DMS153 treated with DMSO at 0.1 percent for 48 hours (cell line): Measurements from ENCODE around the gene MTMR4.
A peak's percentile ranks its signal among the peaks of the same experiment; 100 is the strongest.
"Not testable (repeated sequence)": the region's sequence is repeated elsewhere in the genome, so short reads cannot be mapped to it uniquely, and the experiment has no call there.

ENCODE experiments used
- DNase-seq: peaks from one replicate; lab custom pipeline; 2025; ENCODE audit not compliant: unreplicated experiment; lab: John Stamatoyannopoulos, UW

The MTMR4 gene

DNA sequence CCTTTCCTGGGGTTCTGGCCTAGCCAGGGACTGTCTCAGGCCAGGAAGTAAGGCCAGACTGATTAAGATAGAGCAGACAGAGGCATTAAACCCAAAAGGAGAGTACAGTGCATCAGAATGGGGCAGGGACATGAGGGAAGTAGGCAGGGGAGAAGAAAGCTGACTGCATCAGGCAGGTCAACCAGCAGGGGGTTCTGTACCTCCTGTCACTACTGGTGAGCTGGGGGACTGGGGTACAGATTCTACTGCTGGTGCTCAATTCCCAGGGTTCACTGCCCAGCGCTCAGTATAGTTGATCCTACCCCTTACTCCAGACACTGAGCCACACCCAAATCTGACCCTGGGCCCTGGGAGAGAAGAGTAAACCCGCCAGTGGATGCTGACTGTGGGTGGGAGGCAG lies 12.9 kb upstream of the MTMR4 start:
- DNase-seq: no peak

DNA sequence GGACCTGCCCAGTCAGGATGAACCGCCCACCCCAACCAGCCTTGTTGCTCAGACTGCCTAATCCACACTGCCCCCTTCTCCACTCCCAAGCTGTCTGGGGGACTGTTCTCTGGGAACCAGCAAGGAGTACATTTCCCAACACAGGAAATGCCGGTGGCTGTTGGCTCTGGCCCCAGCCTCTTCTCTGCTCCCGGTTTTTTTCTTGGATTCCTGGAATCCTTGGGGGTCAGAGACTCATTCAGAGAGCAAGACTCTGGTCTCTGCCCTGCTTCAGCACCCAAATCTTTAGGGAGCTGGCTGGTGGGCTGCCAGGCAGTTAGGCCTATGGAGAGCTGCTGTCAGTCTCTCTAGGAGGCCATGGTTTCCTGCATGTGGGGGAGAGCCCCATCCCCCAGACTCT lies 10.8 kb upstream of the MTMR4 start:
- no peak for DNase-seq

DNA sequence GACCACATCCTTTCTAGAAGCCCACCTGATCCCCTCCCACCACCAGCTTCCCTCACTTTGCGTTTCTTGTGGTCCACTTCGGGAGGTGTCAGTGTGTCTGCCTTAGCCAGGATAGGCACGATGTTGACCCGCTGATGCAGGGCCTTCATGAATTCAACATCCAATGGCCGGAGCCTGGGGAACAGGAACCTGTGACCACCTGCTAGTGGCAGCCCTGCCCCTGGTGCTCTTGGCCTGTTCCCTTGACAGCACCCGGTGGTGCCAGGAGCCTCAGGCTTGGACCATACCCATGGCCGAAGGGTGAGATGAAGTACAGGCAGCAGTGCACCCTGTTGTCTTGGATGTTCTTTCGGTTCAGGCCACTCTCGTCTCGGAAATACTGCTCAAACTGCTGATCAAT lies 7.2 kb upstream of the MTMR4 start:
- no peak for DNase-seq

DNA sequence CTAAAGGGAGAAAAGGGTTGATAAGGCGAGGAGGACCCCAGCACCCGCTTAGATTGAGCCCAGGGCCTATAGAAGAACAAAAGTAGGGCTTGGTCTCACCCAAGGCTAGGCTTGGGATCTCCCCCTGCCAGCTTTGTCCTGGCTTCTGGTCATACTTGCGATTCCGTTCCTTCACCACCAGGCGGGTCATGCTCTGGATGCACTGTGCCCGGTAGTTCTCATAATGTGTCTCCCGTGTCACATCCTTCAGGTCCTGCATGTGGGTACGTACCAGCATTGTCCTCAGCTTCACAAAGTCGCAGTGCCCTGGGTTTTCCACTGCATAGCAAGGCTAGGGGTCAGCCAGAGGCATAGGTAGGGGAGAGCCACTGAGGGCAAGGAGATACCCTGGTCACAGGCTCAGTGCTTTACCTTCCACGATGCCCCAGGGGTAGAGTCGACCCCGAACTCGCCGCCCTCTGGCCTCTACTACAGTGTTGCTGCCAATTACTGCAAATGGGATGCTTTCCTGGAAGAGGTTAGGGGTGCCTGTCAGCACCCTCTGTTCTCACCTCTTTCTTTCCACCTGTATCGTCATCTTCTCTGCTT lies 6.5 kb upstream of the MTMR4 start:
- no peak for DNase-seq

DNA sequence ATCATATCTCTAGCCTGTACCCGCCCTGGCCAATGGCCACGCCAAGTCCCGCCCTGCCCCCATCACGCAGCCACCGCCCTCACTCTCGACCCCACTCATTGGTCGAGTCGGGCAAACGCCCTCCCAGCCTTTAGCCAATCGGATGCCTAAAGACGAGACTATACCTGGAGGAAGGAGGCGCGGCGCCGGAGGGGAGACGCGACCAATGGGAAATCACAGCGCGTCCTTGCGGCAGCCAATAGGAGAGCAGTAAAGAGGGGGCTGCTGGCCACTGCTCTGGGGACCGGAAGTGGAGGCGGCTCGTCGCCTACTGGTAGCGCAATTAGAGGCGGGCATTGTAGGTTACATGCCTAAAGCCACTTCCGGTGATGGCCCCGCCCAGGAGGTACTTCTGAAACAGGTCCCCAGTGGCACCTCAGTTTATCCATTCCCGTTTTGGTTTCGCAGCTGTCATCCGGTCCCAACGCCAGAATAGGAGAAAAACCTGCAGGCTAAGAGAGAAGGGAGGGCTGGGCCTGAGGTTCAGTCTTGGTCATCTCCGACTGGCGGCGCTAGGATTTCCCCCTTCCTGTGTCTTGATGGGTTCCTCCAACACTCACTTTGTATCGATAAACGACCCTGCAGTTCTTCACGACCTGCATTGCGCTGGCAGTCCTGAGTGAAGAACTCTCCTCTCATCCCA lies 3.6 kb upstream of the MTMR4 start:
- DNase-seq: peak; percentile 99

DNA sequence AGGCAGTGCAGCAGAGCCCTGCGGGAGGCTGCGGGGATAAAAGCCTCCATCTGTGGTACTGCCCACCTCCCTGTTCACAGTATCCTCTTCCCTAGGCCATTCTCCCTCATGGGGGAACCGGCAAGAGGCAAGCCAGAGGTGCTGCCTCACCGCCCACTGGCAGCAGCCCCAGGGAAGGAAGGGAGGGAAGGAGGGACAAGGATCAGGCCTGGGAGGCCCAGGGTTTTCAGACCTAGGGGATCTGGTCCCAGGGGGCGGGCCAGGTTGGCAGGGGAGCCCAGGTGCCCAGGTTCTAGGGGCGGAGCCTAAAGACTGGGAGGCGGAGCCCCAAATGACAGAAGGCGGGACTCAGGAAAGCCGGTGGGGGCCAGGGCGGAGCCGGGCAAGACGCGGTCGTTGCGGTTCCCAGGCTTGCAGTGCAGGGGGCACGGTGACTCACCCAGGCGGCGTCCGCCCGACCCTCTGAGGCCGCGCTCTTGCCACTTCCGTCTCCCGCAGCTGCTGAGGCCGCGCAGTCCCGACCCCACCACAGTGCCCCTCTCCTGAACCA lies 3.0 kb upstream of the MTMR4 start:
- peak; percentile 59 for DNase-seq

DNA sequence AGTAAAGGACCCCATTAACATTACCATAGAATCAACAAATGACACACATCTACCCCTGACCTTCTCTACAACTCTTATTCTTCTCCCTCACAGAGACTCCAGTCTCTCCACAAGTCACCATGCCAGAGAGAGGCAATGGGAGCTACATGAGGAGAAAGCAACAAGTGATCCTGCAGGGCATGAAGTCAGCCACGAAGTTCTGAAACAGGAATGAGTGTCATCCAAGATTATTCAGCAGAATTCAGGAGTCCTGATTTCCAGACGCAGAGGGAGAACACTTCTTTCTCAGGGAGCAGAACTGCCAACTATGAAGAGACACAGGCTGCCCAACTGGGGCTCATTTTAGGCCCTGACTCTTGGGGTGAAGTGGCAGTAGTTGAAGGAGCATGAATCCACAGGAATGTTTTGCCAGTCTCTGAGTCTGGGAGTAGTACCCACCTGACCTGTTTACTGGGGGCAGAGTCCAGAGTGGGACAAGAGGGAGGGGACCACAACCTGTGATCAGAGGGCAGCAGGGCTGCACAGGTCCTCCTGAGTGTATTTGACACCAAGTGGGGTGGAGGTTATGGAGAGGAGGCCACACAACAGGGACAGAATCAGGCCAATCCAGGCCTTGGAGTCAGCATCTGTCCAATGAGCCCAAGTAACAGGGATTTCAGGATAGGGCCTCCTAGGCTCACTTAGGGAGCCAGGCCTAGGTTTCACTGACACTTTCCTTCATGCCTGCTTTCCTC lies 2.4 kb upstream of the MTMR4 start:
- no peak for DNase-seq

DNA sequence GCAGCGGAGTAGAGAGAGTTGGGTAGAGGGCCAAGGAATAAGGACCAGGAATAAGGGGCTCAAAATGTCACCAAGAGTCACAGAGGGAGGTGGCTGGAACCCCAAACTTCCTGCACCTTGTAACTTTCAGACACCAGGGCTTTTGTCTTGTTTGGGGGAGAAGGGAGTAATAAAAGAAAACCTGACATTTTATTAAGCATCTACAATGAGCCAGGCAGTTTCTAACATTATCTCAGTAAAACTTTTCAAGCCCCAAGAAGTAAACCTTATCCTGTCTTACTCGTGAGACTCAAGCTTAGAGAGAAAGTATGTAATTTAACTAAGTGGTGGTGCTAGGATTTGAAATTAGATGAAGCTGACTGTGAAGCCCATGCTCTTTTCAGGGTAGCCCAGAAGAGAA lies 848 bp upstream of the MTMR4 start:
- DNase-seq: no peak

DNA sequence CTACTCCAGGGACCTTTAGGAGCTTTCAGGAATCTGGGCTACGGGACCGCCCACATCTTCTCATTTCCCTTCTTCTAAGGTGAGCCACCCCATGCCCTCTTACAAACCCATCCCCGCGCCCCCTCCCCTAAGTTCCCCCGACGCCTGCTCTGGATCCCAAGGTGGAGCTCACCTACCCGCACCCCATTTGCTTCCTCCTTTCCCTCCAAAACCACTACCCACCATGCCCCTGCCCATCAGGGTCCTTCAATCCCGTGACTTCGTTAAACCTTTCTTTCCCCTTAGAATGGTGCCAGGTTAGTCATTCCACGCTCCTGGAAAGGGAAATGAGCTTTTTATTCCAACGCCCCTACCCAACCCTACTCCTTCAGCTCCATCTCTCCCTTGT lies 326 bp upstream of the MTMR4 start:
- DNase-seq: no peak

DNA sequence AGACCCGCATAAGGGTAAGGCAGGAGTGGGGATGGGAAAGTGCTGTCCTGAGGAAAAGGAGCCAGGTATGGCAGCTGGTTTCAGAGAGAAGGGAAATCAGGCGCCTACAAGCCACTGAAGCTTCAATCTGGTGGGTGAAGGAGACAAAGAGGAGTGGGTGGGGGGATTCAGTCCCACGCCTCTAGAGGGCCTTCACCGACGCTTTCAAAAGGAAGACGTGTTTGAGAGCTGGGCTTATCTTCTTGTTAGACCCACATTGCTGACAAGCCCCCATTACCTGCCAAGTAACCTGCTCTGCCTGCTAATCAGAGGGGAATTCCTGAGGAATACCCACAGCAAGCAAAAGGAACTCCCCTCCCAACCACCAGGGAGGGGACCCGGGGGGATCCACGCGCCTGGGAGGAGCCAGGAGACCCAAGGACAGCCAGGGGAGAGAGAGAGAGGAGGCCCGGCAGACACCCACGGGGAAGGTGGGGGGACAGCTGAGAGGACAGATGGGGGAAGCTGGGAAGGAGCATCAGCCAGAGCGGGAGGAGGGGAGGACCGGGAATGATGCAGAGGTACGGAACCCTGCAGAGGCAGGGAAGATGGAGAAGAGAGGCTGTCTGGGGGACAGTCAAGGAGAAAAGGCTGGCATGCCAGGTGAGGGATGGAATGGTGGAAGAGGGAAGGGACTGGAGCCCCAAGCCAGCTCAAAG lies 1.0 kb downstream of the MTMR4 start:
- DNase-seq: no peak

DNA sequence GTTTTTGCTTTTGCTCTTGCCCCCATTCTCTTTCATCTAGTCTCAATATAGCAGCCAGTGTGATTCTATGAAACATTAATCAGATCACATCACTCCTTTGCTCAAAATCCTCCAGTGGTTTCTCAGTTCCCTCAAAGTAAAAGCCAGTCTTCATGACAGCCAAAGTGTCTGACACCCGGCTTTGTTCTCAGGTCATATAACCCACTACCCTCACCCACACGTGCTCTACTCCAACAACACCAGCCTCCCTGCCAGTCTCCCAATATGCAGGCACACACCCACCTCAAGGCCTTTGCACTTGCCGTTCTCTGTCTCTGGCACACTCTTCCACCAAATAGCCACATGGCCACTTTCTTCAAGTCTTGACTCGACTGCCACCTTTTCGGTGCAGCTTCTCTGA lies 4.4 kb downstream of the MTMR4 start:
- DNase-seq: no peak

DNA sequence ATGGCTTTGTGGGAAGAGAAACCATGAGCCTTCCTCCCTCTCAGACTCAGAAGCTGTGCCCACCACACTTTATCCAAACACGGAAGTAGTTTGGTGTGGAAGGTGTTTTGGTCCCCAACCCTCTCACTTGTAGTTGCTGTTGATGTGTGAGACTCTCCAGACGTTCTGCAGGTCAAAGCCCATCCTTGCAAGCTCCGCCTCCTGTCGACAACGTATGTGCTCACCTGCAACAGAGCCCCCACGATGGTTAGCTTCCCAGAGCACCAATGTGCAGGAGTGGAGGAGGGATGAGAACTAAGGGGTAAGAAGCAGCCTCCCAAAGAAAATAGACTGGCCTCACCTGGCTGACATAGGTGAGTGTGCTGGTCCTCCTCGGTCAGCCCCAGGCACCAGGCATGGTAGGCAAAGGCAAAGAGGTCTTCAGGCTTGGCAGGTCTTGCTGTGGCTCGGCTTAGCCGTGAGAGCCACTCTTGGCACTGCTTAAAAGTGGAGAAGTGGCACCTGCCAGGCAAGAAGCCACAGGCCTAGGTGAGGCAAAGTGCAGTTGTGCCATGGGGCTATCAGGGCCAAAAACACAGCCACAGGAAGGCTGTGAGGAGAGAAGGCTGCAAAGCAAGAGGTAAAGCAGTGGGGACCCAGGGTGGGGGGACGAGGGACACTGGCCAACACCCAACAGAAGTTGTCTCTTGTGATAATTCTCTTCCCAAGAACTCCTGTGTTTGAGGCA lies 5.9 kb downstream of the MTMR4 start:
- DNase-seq: no peak

DNA sequence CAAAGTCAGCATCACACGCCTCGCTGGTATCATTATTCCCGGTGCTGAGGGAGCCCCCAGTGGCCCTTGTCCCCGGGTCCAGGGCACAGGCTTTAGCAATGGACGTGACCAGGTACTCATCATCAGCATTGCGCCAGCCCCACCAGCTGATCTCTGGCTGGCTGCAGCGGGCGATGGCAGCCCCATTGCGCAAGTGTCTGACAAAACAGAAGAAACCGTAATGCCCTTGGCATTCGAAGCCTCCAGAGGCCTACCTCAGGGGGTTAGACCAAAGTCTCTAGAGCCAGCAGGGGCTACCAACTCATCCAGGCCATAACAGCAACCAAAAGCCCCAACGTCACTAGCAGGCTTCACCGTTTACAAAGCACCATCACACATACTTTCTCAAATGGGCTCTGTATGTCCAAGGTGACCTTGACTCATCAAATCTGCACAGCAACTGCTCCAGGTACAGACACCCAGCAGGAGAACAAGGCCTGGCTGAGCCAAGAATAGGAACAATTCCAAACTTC lies 7.3 kb downstream of the MTMR4 start:
- no peak for DNase-seq

DNA sequence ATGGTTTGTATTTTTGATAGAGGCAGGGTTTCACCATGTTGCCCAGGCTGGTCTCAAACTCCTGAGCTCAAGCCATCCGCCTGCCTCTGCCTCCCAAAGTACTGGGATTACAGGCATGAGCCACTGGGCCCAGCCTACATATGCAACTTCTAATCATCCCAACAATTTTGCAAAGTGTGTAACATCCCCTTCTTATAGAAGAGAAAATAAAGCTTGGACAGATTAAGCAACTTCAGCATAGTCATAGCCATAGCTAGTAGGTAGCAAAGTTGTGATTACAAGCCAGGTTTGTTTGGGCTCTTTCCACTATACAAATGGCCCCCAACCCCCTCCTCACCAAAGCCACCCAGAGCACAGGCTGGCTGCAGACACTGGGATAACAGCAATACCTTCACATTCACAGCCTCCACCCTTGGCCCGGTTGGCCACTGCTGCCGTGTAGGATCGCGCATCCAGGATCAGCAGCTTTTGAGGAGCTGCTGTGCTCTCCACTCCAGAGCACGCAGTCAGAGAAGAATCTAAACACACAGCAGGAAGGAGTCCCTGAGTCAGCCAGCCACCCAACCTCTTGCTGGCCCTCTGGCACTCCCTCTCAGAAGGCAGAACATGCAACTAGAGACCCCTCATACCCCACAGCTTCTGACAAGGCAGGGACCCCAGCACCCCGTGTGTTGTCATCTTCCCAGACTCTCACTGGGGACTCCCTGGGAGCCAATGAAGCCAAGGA lies 7.9 kb downstream of the MTMR4 start:
- no peak for DNase-seq

DNA sequence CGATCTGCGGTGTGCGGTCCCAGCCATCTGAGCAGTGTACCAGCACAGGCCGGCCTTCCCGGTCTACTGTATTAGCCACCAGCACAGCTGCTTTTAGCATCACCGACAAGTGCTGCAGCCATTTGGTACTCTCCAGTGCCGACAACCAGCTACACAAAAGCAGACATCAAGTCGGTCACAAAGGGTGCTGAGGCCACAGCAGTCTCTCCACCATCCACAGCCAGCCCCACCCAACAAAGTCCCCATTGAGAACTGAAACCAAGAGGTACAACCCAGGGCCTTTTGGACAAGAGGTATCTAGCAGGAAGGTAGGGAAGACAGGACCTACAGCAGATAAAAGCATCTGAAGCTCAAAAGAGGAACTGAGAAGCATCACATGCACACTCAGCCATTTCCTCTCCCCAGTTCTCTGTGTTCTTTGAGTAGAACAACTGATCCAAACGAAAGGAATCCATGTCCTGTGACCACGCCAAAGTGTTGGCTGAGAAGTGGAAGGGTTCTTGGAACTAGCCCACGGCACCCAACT lies 9.5 kb downstream of the MTMR4 start:
- no peak for DNase-seq

DNA sequence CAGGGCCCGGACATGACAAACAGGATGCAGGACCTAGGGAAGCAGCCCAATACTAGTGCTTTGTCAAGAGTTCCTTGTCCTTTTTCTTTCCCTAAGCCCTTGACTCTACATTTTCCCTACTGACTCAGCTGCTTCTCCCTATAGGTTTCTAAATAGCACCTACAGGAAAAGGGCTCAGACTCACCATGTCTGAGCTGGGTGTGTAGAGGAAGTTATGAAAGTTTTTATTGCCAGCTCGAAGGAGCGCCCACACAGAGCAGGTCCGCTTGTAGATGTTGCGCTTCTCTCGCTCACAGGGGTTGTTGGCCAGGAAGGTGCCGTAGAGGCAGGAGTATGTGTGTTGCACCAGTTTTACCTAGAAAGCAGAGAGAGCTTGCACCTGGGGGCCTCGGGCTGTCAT lies 10.6 kb downstream of the MTMR4 start:
- no peak for DNase-seq

DNA sequence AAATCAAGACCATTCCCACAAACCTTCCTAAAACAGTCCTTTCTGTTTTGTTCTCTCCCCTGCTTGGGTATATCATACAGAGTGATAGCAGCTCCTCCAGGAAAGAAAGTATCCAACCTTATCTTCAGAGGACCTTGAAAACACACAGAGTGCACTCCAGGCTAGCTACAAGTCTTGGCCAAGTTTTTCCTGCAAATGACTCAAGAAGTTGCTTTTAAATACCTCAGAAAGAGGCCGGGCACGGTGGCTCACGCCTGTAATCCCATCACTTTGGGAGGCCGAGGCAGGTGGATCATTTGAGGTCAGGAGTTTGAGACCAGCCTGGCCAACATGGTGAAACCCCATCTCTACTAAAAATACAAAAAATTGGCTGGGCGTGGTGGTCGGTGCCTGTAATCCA lies 11.3 kb downstream of the MTMR4 start:
- DNase-seq: not testable (repeated sequence)

DNA sequence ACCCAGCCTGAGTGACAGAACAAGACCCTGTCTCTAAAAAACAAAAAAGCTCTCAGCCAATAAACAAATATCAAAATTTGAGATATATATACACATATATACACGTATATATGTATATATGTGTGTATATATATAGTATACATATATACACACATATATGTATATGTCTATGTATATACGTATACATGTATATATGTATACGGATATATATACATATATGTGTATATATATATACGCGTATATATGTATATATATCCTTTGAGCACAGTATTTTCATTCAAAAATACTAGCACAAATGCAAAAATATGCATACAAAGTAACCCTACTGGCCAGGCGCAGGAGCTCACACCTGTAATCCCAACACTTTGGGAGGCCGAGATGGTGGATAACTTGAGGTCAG lies 13.0 kb downstream of the MTMR4 start:
- no peak for DNase-seq

DNA sequence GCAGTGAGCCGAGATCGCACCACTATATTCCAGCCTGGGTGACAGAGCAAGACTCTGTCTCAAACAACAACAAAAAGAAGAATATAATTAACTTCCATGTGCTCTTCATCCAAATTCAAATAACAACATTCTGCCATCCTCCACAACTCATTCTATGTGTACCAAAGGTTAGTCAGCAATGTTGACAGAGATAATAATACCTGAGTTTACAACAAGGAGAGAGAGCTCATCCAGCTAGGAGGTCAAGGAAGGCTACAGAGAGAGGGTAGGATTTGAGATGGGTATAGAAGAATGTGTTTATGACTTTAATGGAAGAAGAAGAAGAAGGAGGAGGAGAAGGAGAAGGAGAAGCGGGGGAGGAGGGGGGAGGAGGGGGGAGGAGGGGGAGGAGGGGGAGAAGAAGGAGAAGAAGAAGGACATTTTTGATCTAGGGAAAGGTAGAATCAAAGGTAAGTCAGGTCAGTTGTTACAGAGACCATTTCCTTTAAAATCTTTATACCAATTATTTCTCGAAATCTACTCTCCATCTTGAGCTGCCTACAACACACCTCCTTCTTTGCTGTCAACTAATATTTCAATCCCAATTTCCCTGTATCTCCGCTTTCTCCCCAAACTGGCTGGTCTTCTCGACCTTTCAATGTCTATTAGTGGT lies 16.1 kb downstream of the MTMR4 start:
- DNase-seq: no peak
